GM21367 (cell line): ENCODE results near the gene CSNK2A3.
"Not testable (repeated sequence)": the region's sequence is repeated elsewhere in the genome, so short reads cannot be mapped to it uniquely, and the experiment has no call there.

ENCODE experiments used
- ATAC-seq: cut with Tn5 transposase; IDR thresholded peaks from one replicate; pipeline ENCODE4 v1.9.1; 2021; ENCODE audit not compliant: unreplicated experiment

CSNK2A3 gene

GRCh38 chr11:11352878-11353277 lies at the start of gene CSNK2A3:
Gene CSNK2A3 (minus strand): TSS chr11:11353250. CDS start chr11:11353119, 131 bp downstream.
- not testable (repeated sequence) for ATAC-seq

- no peak for ATAC-seq
These were observed 49.0 kb upstream of the CSNK2A3 start for GRCh38 chr11:11401960-11402535.

- no peak for ATAC-seq
These were observed 47.7 kb upstream of the CSNK2A3 start for GRCh38 chr11:11400635-11401232.

- ATAC-seq, result no peak
These were observed 47.1 kb upstream of the CSNK2A3 start for GRCh38 chr11:11400121-11400520.

GRCh38 chr11:11397781-11398180 lies 44.7 kb upstream of the CSNK2A3 start:
- ATAC-seq, result no peak

GRCh38 chr11:11397036-11397415 lies 44.0 kb upstream of the CSNK2A3 start:
- no peak for ATAC-seq

- no peak for ATAC-seq
These were observed 43.4 kb upstream of the CSNK2A3 start for GRCh38 chr11:11396301-11397035.

GRCh38 chr11:11395126-11395525 lies 42.1 kb upstream of the CSNK2A3 start:
- ATAC-seq, result no peak

GRCh38 chr11:11394241-11394640 lies 41.2 kb upstream of the CSNK2A3 start:
- ATAC-seq, result no peak

- no peak for ATAC-seq
These were observed 38.9 kb upstream of the CSNK2A3 start for GRCh38 chr11:11391796-11392463.

- no peak for ATAC-seq
These were observed 38.1 kb upstream of the CSNK2A3 start for GRCh38 chr11:11391169-11391568.

GRCh38 chr11:11390068-11390771 lies 37.2 kb upstream of the CSNK2A3 start:
- ATAC-seq, result no peak

- ATAC-seq, result no peak
These were observed 36.2 kb upstream of the CSNK2A3 start for GRCh38 chr11:11389238-11389637.

- ATAC-seq, result no peak
These were observed 34.7 kb upstream of the CSNK2A3 start for GRCh38 chr11:11387622-11388305.

- ATAC-seq, result no peak
These were observed 34.2 kb upstream of the CSNK2A3 start for GRCh38 chr11:11387207-11387606.

GRCh38 chr11:11384829-11385228 lies 31.8 kb upstream of the CSNK2A3 start:
- ATAC-seq, result no peak

- ATAC-seq, result no peak
These were observed 30.9 kb upstream of the CSNK2A3 start for GRCh38 chr11:11383995-11384394.

- ATAC-seq, result no peak
These were observed 29.9 kb upstream of the CSNK2A3 start for GRCh38 chr11:11382858-11383532.

- ATAC-seq, result no peak
These were observed 28.5 kb upstream of the CSNK2A3 start for GRCh38 chr11:11381471-11382105.

GRCh38 chr11:11380883-11381282 lies 27.8 kb upstream of the CSNK2A3 start:
- no peak for ATAC-seq
